Calu3 (cell line): ENCODE measurements around the gene DNAJC1. TPM values are rescaled to one million over a fixed set of nuclear protein-coding genes. Genes with fewer than 3 reads are reported as not detected.

ENCODE experiments used
- BruUV-seq: library from RNA; stranded (reverse); fragments of 400-500 nt; replicated peaks from 2 replicates; lab custom pipeline; 2021; lab: Mats Ljungman, UMichigan
- CTCF ChIA-PET: fragments of 300-600 bp; sonication (Branson Sonifier 250); formaldehyde crosslinking; loops from one replicate; lab custom pipeline; 2022; ENCODE audit warnings: antibody characterized with exemption; lab: Charles Lee
- DNase-seq: peaks from one replicate; pipeline ENCODE4 v3.0.0; 2022
- H3K27ac Mint-ChIP-seq: one replicate; pipeline ENCODE4 v1.8.0; 2022; ENCODE audit warnings: mixed read lengths; ENCODE audit not compliant: unreplicated experiment
- H3K27me3 Mint-ChIP-seq: one replicate; pipeline ENCODE4 v1.8.0; 2022; ENCODE audit warnings: mixed read lengths; ENCODE audit not compliant: unreplicated experiment
- H3K36me3 Mint-ChIP-seq: one replicate; pipeline ENCODE4 v1.8.0; 2022; ENCODE audit warnings: mild to moderate bottlenecking, moderate library complexity, mixed read lengths; ENCODE audit not compliant: insufficient read depth, unreplicated experiment
- H3K4me1 Mint-ChIP-seq: one replicate; pipeline ENCODE4 v1.8.0; 2022; ENCODE audit warnings: mild to moderate bottlenecking, low read depth, mixed read lengths; ENCODE audit not compliant: unreplicated experiment
- H3K4me3 Mint-ChIP-seq: one replicate; pipeline ENCODE4 v1.8.0; 2022; ENCODE audit warnings: mild to moderate bottlenecking, low read depth, moderate library complexity, mixed read lengths; ENCODE audit not compliant: unreplicated experiment
- H3K9me3 Mint-ChIP-seq: one replicate; pipeline ENCODE4 v1.8.0; 2022; ENCODE audit warnings: low read depth, mixed read lengths; ENCODE audit not compliant: unreplicated experiment
- intact Hi-C: fragments of 100-400 bp; cut with micrococcal nuclease; formaldehyde crosslinking; loops from one replicate; pipeline ENCODE4 v1.10.0; 2022; ENCODE audit not compliant: unreplicated experiment
- total RNA-seq: library from RNA; stranded (reverse); gene quantifications from 2 replicates; pipeline ENCODE4 v1.2.3, GENCODE V29; 2022
- TF ChIP-seq, protein P1 (sequence below): fragments of 200-600 bp; IDR thresholded peaks from one replicate; pipeline ENCODE4 v1.8.0; 2022; ENCODE audit warnings: antibody characterized with exemption; ENCODE audit not compliant: unreplicated experiment

The DNAJC1 gene
- total RNA-seq, 1 experiment from 2014 or later: 17.0 TPM

DNA sequence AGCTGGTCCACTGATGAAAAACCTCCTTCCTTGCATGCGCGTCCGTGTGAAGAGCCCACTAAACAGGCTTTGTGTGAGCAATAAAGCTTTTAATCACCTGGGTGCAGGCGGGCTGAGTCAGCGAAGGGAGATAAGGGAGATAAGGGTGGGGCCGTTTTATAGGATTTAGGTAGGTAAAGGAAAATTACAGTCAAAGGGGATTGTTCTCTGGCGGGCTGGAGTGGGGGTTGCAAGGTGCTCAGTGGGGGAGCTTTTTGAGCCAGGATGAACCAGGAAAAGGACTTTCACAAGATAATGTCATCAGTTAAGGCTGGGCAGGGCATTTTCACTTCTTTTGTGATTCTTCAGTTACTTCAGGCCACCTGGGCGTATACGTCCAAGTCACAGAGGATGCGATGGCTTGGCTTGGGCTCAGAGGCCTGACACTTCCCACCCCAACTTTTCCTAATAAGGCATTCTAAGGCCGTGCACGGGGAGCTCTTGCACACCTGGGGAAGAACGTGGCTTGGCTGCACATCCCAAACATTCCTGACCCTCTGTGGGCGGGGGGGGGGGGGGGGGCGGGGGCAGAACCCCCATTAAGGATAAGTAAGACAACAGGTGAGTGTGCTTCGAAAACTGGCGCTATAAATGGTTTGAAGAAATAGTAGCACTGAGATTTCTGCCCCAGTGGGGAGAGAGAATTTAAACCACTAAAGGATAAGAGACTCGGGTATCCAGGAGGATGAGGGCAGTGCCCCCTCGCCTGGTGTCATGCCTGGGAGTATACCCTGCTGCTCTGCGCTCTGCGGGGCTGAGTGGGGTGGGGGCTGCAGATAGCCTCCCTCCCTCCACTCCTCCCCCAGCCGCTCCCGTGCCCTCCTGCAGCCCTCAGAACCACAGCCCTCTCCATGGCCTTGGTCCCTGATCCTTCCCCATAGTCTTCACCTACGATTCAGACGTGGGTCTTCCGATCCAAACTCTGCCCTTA, 251.9 kb downstream of the DNAJC1 start:
- Mint-ChIP-seq H3K4me1 (peaks cover 8% of the 10 kb centered on the region), H3K4me3 (no peak overlapping the region), H3K36me3 (peaks cover under 1% of the 10 kb centered on the region), H3K9me3 (no peaks in the 10 kb centered on the region), H3K27ac (no peak overlapping the region), H3K27me3 (no peaks in the 10 kb centered on the region)
- TF ChIP-seq, protein P1, sequence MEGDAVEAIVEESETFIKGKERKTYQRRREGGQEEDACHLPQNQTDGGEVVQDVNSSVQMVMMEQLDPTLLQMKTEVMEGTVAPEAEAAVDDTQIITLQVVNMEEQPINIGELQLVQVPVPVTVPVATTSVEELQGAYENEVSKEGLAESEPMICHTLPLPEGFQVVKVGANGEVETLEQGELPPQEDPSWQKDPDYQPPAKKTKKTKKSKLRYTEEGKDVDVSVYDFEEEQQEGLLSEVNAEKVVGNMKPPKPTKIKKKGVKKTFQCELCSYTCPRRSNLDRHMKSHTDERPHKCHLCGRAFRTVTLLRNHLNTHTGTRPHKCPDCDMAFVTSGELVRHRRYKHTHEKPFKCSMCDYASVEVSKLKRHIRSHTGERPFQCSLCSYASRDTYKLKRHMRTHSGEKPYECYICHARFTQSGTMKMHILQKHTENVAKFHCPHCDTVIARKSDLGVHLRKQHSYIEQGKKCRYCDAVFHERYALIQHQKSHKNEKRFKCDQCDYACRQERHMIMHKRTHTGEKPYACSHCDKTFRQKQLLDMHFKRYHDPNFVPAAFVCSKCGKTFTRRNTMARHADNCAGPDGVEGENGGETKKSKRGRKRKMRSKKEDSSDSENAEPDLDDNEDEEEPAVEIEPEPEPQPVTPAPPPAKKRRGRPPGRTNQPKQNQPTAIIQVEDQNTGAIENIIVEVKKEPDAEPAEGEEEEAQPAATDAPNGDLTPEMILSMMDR: no peak
- CTCF ChIA-PET: no interaction called here
- intact Hi-C loops: no loop called here
- no TSS peak for BruUV-seq
- no peak for DNase-seq

GRCh38 chr10:21750424-21750823, 253.1 kb downstream of the DNAJC1 start:
- BruUV-seq: no TSS peak
- H3K4me1 Mint-ChIP-seq: peaks cover 8% of the 10 kb centered on the region
- TF ChIP-seq, protein P1: no peak
- H3K4me3 Mint-ChIP-seq: no peak overlapping the region
- H3K9me3 Mint-ChIP-seq: no peaks in the 10 kb centered on the region
- H3K27me3 Mint-ChIP-seq: no peaks in the 10 kb centered on the region
- no peak overlapping the region for H3K27ac Mint-ChIP-seq
- CTCF ChIA-PET: no interaction called here
- H3K36me3 Mint-ChIP-seq: peaks cover 8% of the 10 kb centered on the region
- intact Hi-C loops: no loop called here
- DNase-seq: no peak

DNA sequence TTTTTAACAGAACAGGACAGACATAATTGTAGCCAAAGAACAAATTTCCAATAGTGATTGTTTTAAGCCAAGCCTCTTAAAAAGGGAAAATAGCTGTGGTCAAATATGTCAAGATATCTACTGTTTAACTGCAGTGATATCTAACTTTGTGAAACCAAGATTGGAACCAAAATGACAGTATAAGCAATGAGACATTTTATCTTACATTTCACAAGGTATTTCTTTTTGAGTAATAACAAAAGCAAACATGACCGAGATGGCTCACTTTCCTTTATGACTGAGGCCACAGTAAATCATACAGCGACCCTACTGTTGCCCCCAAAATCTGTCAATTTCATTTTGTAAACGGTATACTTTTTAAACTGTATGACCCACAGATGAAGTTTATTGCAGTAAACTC, 253.7 kb downstream of the DNAJC1 start:
- Mint-ChIP-seq H3K4me1 (peaks cover 8% of the 10 kb centered on the region), H3K27ac (no peak overlapping the region), H3K27me3 (no peaks in the 10 kb centered on the region), H3K36me3 (peaks cover 8% of the 10 kb centered on the region), H3K9me3 (no peaks in the 10 kb centered on the region), H3K4me3 (no peak overlapping the region)
- CTCF ChIA-PET: no interaction called here
- intact Hi-C loops: no loop called here
- BruUV-seq: TSS peak; percentile 14
- DNase-seq: no peak
- TF ChIP-seq, protein P1: no peak

DNA sequence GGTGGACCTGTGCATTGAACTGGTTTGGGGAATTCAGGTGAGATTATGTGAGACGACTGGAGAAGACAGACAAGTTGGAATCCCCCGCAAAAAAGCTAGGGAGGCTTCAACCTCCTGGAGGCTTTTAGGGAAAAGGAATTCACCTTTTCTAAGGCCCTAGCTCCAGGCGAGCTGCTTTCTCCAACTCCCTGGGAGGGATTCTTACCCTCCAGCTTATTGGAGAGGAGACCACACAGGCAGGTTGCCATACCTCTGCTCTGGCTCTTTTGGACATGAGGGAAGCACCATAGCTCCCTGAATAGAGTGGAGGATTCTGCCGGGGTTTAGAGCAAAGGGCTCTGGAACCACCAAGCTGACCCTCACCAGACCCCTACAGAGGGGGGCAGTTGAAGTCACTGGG, 255.7 kb downstream of the DNAJC1 start:
- TF ChIP-seq, protein P1: no peak
- CTCF ChIA-PET: no interaction called here
- Mint-ChIP-seq H3K9me3 (no peaks in the 10 kb centered on the region), H3K27me3 (no peaks in the 10 kb centered on the region), H3K4me1 (peaks cover 11% of the 10 kb centered on the region), H3K36me3 (peaks cover 8% of the 10 kb centered on the region), H3K4me3 (no peak overlapping the region), H3K27ac (no peak overlapping the region)
- intact Hi-C loops: no loop called here
- BruUV-seq: no TSS peak
- DNase-seq: no peak
